GM20431 (cell line): ENCODE measurements around the gene SDF2L1.
"Not testable (repeated sequence)": the region's sequence is repeated elsewhere in the genome, so short reads cannot be mapped to it uniquely, and the experiment has no call there.

Experiments used
- in situ Hi-C: fragments of 300-500 bp; cut with MseI, MboI; formaldehyde crosslinking; loops from one replicate; pipeline ENCODE4 v1.15.0; 2020; ENCODE audit warnings: low sequenced_read_pairs; ENCODE audit not compliant: unreplicated experiment

The SDF2L1 gene

GRCh38 chr22:21641789-21642583 is at the start of gene SDF2L1:
TSS of gene SDF2L1 (plus strand) at chr22:21642302. CDS start at chr22:21642337, 35 bp downstream.
- in situ Hi-C loops = no loop called here

GRCh38 chr22:21592422-21592821 is 49.7 kb upstream of the SDF2L1 start:
- in situ Hi-C loops = no loop called here

- in situ Hi-C loops = no loop called here
These were observed 48.5 kb upstream of the SDF2L1 start for GRCh38 chr22:21593406-21594232.

- in situ Hi-C loops = no loop called here
These were observed 47.1 kb upstream of the SDF2L1 start for GRCh38 chr22:21594865-21595452.

GRCh38 chr22:21596356-21597135 is 45.6 kb upstream of the SDF2L1 start:
- in situ Hi-C loops = not testable (repeated sequence)

GRCh38 chr22:21598302-21598701 is 43.8 kb upstream of the SDF2L1 start:
- in situ Hi-C loops = no loop called here

GRCh38 chr22:21599053-21599893 is 42.8 kb upstream of the SDF2L1 start:
- in situ Hi-C loops = no loop called here

- in situ Hi-C loops = no loop called here
These were observed 39.5 kb upstream of the SDF2L1 start for GRCh38 chr22:21602579-21602978.

- in situ Hi-C loops = no loop called here
These were observed 38.1 kb upstream of the SDF2L1 start for GRCh38 chr22:21603973-21604372.

- in situ Hi-C loops = no loop called here
These were observed 36.1 kb upstream of the SDF2L1 start for GRCh38 chr22:21605887-21606564.

- in situ Hi-C loops = no loop called here
These were observed 35.3 kb upstream of the SDF2L1 start for GRCh38 chr22:21606775-21607174.

GRCh38 chr22:21609556-21610157 is 32.4 kb upstream of the SDF2L1 start:
- in situ Hi-C loops = not testable (repeated sequence)

- in situ Hi-C loops = no loop called here
These were observed 30.7 kb upstream of the SDF2L1 start for GRCh38 chr22:21611210-21611977.

- in situ Hi-C loops = no loop called here
These were observed 29.2 kb upstream of the SDF2L1 start for GRCh38 chr22:21612858-21613257.

- in situ Hi-C loops = no loop called here
These were observed 28.4 kb upstream of the SDF2L1 start for GRCh38 chr22:21613553-21614233.

GRCh38 chr22:21615731-21616130 is 26.4 kb upstream of the SDF2L1 start:
- in situ Hi-C loops = no loop called here

- in situ Hi-C loops = not testable (repeated sequence)
These were observed 24.8 kb upstream of the SDF2L1 start for GRCh38 chr22:21617337-21617736.
